NCI-H1436 treated with DMSO at 0.1 percent for 48 hours (cell line): ENCODE measurements around the gene AASS.

Experiments
- DNase-seq: peaks from one replicate; lab custom pipeline; 2025; lab: John Stamatoyannopoulos, UW

The AASS gene

DNA sequence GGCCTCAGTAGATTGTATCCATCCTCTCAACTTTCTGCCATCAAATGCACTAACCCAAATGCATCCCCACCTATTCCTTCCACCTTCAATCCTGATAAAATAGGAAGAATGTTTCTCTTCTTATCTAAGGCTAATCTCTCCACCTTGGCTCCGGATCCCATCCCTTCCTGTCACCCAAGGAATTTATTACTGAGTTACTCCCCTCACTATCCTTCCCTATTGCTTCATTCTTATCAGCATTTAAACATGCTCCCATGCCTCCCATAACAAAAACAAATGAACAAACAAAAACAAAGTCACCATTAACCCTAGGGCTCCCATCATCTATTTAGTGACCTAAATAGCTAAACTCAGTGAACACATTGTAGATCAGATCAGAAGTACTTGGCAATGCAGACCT lies 25.3 kb downstream of the AASS start:
- DNase-seq, result no peak

DNA sequence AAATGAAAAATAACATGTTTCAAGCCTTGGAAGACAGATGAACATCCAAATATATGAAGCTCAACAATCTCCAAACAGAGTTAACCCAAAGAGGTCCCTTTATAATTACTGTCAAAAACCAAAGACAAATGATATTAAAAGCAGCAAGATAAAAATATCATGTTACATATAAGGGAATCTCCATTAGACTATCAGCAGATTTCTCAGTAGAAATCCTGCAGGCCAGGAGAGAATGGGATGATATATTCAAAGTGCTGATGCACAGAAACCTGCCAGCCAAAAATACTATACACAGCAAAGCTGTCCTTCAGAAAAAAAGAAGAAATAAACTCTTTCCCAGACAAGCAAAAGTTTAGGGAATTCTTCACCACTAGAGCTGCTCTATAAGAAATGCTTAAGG lies 41.0 kb downstream of the AASS start:
- no peak for DNase-seq

DNA sequence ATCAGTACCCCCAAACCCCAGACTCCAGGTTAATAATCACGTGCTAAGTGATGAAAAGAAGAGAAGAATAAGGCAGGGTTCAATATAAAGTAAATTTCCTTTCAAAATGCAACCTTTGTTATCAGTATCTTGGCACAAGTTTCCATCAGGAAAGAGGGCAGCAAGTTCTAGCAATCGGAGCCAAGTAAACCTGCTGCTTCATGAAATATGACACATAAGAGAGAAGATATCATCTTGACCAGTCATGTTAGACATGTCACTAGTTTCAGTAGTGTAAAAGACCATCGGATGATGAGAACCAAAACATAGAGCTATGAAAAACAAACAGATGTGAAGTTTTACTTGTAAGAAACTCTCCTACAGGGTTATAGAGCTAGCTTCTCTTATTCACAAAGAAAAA lies 44.0 kb downstream of the AASS start:
- DNase-seq, result no peak

DNA sequence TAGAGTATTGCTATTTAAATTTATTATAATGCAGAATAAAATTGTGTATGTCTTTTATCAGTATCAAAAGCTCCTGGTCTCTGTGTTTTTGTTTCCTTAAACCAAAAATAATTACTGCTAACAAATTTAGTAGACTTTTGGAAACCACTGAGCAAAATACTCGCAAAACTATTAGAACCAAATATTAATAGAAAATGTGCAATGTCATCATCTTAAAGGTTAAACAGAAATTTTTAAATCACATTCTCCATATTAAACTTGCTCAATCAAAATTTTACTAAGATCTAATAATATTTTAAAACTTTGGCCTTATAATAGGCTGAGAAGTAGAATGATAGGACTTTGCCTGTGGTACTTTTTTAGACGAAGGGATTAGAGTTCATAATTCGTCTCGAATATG lies 48.4 kb downstream of the AASS start:
- no peak for DNase-seq

DNA sequence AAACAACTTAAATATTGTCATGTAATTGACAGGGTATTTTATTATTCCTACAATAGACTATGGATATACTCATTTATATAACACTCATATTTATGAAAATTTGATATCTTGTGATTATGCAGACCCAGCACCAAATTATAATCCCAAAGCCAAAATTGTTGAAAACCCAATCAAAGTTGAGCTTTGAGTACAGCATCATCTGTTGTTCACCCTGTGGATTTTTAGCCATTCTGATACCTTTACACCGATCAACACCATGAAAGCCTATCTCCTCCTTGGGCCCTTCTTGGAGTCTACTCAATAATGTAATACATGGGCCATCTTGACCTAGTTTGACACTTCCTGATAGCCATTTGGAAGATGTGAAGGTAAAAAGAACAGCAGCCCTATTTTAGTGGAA lies 49.5 kb downstream of the AASS start:
- no peak for DNase-seq

DNA sequence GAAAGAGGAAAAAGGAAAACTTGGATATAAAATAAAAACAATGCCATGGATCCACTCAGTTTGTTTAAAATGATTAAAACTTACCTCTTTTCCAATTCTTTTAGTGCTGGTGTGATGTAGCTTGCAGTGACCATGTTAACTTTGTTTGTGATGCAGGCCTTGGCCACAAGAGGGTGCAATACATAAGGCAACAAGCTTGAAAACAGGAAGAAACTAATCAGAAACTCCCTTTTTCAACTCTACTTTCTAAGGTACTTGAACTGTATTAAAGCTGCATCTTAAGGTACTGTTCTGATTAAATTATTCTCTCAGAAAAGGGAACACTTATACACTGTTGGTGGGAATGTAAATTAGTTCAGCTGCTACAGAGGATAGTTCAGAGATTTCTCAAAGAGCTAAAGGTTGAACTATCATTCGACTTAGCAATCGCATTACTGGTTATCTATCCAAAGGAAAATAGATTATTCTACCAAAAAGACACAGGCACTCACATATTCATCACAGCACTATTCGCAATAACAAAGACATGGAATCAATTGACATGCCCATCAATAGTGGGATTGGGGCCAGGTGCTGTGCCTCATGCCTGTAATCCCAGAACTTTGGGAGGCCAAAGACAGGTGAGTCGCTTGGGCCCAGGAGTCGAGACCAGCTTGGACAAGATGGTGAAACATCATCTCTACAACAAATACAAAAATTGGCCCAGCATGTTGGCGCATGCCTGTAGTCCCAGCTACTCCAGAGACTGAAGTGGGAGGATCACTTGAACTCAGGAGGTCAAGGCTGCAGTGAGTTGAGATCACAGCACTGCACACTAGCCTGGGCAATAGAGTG lies 50.9 kb downstream of the AASS start:
- DNase-seq, result peak; percentile 24

DNA sequence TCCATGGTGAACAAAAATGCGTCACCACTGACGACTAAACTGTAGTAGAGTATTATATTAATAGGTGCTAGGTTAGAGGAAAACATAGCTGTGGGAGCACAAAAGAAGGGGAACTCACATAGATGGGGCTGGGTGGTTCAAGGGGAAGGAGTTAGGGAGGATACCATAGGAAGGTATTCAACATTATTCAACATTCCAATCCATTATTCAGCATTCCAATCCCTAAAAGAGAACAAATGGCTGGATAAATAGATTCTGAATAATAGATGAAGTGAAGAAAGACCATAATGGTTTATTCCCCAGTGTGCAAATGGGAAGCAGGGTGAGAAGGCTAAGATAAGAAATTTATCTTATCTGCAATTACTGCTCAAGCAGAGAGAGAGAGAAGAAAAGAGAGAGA lies 61.4 kb downstream of the AASS start:
- no peak for DNase-seq

DNA sequence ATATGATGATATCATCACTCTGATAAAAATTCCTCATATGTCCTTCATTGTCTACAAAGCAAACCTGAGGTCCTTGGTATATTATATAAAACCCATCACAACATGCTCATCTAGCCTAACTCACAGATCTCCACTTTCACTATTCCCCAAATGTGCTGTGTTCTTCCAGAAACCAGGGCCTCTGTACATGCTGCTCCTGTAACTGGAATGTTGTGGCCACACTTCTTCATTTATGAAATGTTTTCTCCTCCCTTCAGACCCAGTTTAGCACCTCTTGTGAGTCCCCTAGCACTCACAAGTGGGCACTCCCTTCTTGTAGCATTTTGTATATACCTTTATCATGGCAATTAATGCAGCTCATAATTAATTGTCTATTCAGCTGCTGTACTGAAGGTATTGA lies 61.9 kb downstream of the AASS start:
- DNase-seq, result no peak

DNA sequence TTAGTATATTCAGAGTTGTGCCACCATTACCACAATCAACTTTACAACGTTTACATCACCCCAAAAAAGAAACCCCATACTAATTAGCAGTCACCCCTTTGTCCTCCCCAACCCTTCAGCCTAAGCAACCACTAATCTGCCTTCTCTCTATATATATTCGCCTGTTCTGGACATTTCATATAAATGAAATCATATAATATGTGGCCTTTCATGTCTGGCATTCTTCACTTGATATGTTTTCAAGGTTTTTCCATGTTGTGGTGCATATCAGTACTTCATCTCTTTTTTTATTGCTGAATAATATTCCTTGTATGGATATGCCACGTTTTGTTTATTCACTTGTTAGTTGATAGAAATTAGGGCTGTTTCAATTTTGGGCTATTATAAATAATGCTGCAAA lies 70.4 kb downstream of the AASS start:
- DNase-seq, result no peak

DNA sequence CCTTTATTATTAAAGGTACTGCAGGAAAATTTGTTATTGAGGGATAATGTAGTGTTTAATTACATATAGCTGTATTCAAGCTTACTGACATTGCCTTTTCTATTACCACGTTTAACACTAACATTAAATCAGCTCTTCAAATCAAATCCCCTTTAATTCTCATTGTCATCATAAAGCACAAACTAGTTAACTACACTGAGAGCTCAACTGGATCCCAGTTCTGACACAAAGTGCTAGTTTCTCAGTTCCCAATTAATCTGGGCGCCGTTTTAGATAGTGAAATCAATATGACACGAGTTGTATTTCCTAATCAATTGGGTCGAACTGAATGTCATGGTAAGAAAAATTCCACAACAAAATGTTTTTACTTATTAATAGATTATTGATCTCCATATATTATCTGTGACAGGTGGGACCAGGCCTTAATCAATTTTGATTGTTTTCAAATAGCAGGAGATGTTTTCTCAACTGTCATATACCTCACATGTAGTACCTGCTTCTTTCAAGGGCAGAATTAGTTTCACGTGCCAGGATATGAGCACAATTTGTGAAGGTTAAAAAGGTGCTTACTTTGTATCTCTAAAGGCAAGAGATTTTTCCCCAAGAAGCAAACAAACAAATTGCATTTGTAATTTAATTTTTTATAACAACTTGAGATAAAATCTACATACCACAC lies 71.0 kb downstream of the AASS start:
- DNase-seq, result no peak

DNA sequence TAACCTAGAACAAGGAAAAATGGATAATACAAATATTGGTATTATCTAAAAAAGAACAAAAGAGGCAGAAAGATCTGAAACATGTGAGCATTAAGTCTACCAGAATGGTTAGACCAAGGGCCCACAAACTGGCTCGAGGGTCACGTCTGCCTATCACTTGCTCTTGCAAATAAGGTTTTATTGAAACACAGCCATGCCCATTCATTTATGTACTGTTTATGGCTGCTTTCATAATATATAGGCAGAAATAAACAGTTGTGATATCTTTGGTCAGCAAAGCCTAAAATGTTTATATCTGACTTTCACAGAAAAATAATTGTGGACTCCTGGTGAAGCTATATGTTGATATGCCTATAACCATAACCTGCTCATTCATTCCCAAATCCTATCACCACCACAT lies 71.8 kb downstream of the AASS start:
- DNase-seq, result no peak

DNA sequence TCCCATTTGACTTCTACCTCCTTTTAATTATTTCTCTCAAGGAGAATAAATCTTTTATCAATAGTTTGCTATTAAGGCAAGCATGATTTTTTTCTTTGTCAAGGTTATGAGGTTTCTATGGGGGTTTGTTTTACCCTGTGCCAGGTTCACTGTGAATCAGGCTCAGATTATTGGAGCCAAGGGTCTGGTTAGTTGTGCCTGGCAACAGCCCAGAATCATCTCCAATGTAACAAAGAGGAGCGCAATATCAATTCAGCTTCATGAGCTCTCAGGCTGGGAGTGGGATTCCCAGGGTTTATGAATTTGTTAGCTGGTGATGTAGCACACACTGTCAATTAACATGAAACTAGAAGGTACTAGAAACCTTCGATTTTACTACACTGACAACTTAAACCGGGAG lies 73.2 kb downstream of the AASS start:
- no peak for DNase-seq

DNA sequence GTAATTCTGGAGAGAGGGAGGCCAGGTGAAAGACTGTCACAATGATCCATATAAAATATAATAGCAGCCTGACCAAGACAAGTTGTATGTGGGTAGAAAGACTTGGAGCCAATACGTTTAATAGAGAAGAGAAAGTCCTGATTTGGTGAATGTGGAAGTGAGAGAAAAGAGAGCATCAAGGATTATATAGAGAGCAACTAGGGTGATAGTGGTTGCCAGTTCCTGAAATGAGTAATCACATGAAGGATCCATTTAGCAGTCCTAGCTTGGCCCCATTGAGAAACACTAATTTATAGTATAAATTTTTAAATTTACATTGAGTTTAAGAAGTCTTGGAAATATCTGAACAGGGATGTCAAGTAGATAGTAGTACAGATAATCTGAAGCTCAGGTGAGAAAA lies 74.0 kb downstream of the AASS start:
- no peak for DNase-seq

DNA sequence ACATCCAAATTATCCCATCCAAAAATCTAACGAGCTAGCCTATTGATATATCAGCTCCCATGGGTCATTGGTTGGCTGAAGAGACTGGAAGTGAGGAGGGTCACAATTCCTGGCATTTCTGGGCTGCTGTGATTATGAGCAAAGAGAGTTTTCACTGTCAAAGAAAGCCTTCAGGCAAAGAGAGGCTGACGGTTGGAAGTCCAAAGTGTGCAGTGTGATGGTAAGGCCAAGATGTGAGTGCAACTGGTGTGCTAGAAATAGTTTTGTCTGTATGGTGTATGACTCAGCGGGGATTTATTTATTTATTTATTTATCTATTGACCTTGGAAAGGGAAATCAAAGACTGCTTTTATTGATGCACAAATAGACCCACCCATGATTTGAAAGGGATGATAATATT lies 75.0 kb downstream of the AASS start:
- no peak for DNase-seq

DNA sequence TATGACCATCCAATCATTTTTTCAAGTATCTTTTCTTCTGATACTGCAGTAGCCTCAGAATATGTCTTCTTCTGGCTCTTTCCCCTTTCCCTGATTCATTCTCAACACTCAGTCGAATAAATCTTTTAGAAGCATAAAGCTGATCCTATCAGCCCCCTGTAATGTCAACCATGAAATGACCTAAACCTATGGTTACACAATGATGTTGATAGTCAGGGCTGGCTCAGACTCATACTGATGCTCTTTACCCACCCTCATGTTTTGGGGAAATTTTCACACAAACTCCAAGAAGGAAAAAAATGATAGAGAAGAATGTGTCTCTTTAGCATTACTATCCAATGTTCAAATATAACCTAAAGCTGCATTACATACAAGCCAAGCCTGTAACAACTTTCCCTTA lies 76.0 kb downstream of the AASS start:
- no peak for DNase-seq

DNA sequence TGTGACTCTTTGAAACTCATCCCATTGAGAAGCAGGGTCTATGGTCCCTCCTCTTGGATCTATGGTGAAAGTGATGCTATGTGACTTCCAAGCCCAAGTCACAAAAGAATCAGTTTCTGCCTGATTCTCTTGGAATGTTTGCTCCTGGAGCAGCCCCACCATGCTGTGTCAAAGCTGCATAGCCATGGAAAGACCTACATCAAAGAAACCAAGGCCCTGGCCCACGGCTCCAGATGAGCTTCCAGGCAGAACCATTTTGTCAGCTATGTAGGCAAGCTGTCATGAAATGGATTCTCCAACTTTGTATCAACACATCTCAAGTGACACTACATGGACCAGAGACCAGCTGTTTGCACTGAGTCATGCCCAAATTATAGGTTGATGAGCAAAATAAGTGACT lies 77.0 kb downstream of the AASS start:
- DNase-seq, result no peak

DNA sequence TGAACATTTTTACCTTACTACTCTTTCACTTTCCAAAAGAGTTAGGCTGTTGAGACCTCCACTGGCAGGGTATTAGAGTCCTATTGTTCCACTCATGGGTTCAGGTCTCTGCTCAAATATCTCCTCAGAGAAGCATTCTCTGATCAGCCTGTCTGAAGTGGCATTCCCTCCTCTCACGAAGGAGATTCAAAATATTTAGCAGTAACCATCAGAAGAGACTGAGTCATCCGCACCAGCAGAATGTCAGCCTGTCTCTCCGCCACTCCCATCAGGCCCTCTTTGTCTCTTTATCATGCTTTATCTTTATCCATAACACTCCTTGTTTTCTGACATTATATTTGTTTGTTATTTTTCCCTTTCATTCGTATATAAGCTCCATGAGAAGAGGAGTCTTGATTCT lies 79.1 kb downstream of the AASS start:
- DNase-seq, result no peak

DNA sequence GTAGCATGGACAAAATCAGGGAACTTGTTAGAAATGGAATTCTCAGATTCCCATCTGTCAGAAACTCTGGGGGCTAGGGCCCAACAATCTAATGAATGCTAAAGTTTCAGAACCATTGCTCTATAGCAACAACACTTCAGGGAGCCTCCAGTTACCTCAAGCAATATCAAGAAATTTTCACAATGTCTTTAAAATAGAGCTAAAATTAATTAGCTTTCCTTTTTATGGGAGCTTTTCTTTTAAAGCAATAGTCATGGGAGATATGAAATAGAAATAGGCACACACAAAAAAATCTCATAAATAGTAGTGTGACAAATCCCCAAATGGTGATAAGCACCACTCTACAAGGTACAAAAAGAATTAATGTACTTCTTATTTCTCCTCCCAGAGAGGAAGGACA lies 80.9 kb downstream of the AASS start:
- no peak for DNase-seq

DNA sequence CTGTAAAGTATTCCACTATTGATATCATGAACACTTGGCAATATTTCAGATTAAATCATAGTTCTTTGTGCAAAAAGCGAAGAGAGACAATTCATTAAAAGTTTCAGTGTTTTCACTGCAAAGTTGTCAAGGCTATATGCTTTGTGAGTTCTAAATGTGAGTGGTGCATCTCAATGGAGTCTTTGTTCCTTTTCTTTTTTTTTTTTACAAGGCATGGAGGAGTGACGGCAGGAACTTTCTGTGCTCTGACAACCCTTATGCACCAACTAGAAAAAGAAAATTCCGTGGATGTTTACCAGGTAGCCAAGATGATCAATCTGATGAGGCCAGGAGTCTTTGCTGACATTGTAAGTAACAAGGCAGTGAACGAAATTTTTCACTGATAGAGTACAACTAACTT lies 84.5 kb downstream of the AASS start:
- DNase-seq, result no peak

DNA sequence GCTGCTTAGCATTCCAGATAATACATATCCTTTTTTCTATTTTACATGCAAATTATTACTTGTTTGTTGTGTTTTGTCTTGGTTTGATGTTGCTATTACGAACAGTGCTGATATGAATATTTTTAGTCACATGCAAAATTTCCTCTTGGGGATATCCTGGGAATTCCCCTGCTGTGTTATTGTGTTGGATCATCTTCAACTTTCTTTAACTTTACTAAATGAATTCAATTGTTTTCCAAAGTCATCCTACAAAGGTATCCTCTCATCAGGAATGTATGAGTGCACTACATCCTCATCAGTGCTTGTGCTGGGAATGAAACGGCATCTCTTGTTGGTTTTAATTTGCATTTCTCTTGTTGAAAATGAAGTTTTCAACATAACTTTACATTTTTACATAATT lies 87.1 kb downstream of the AASS start:
- no peak for DNase-seq

DNA sequence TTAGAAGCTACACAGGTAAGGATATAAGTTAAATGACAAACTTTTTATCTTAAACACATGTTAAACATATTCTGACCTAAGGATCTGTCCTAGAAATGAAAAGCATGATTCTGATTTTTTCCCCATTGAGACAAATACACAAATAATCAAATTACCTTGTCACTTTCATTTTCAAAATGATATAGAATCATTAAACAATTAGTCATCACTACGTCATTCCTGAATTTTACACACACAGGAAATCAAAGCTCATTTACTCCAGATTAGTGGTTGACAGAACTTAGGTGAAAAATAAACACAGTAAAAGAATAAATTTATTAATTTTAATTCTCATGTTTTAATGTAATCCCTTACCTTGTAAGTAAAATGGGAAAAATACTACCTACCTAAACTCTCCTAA lies 89.0 kb downstream of the AASS start:
- DNase-seq, result no peak

DNA sequence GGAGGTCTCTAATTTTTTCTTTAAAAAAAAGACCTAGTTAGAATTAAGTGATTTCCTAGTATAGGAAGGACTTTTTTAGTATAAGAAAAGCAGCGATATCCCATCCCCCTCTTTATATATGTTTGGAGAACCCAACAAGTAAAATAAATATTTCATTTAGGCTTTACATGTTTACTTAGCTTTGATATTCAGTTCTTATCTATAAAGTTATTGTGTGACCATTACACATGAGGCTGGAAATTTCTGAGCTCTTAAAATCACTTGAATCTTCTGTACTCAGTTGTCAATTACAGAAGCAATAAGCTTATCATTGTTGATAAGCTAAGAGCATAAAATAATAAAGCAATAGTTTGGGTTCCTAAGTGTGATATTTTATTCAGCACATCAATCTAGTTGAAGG lies 89.7 kb downstream of the AASS start:
- DNase-seq, result no peak

DNA sequence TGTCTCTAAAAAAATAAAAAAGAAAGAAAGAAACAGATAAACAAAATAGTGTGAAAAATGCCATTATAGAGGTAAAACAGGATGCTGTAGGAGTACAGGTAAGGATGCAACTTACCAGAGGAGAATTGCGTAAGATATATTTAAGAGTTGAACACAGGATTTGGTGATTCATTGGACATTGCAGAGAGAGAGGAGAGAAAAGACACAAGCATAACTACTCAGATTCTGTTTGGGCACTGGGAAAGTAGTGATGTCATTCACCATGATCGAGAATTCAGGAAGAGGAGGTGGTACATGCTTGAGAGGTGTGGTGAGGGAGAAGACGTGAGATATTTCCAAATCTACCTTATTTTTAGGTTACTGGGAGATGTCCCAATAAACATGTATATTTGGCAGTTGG lies 97.6 kb downstream of the AASS start:
- DNase-seq, result no peak

DNA sequence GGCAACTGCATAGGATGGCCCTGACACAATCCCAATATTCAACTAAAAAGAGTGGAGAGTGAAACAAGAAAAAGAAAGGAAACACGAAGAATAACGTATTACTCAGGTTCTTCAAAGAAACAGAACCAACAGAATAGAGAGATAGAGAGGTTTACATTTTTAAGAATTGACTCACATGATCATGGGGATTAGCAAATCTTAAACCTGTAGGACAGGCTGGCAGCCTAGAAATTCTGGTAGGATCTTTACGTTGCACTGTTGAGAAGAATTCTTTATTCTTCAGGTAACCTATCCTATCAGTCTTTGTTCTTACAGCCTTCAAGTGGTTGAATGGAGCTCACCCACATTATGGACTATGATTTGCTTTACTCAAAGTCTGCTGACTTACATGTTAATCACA lies 103.9 kb downstream of the AASS start:
- DNase-seq, result no peak
